Nephron (organoid): ENCODE measurements around the gene TNN.
A peak's percentile ranks its signal among the peaks of the same experiment; 100 is the strongest.

Source experiments
- H3K27ac Mint-ChIP-seq, 3 experiments: 2 replicates each; pipeline ENCODE4 v1.8.0; 2020; ENCODE audit warnings: mixed read lengths in 3 of 3, mild to moderate bottlenecking in 2 of 3, moderate library complexity in 1 of 3
- H3K27me3 Mint-ChIP-seq: 2 replicates; pipeline ENCODE4 v1.8.0; 2021; ENCODE audit warnings: low read depth, mild to moderate bottlenecking, moderate library complexity, mixed read lengths
- H3K36me3 Mint-ChIP-seq: 2 replicates; pipeline ENCODE4 v1.8.0; 2020; ENCODE audit warnings: low read depth, mixed read lengths
- H3K4me1 Mint-ChIP-seq: 2 replicates; pipeline ENCODE4 v1.8.0; 2020; ENCODE audit warnings: mixed read lengths
- H3K4me3 Mint-ChIP-seq, 3 experiments: 2 replicates each; pipeline ENCODE4 v1.8.0; 2020; ENCODE audit warnings: mild to moderate bottlenecking in 3 of 3, mixed read lengths in 3 of 3, moderate library complexity in 2 of 3
- H3K9me3 Mint-ChIP-seq: 2 replicates; pipeline ENCODE4 v1.8.0; 2020; ENCODE audit warnings: mixed read lengths
- CTCF ChIP-seq, 3 experiments: fragments of 200-600 bp; sonication (generic); IDR thresholded peaks; one replicate each; pipeline ENCODE4 v1.5.0; 2021; ENCODE audit warnings: antibody characterized with exemption in 3 of 3; ENCODE audit not compliant: unreplicated experiment in 3 of 3

TNN gene

GRCh38 chr1:175193527-175193910 is 125.9 kb downstream of the TNN start:
- TF ChIP-seq CTCF (IDR thresholded peaks at IDR 0.05; ENCODE audit: unreplicated experiment in 3 of 3), result no peak
- Mint-ChIP-seq H3K27me3 (peaks cover 53% of the 10 kb centered on the region), H3K36me3 (no peaks in the 10 kb centered on the region), H3K27ac (peak overlapping the region in 1 of 3 experiments; percentile 66), H3K4me3 (peak overlapping the region; percentile 88 to 91 (median 90)), H3K9me3 (no peaks in the 10 kb centered on the region), H3K4me1 (peaks cover 13% of the 10 kb centered on the region)

GRCh38 chr1:175195281-175195680 is 127.6 kb downstream of the TNN start:
- Mint-ChIP-seq H3K27ac (no peak overlapping the region), H3K36me3 (no peaks in the 10 kb centered on the region), H3K9me3 (no peaks in the 10 kb centered on the region), H3K27me3 (peaks cover 44% of the 10 kb centered on the region), H3K4me1 (peaks cover 16% of the 10 kb centered on the region), H3K4me3 (no peak overlapping the region)
- no peak for TF ChIP-seq CTCF (IDR thresholded peaks at IDR 0.05; ENCODE audit: unreplicated experiment in 3 of 3)

GRCh38 chr1:175195798-175196197 is 128.2 kb downstream of the TNN start:
- H3K4me3 Mint-ChIP-seq, result no peak overlapping the region
- peaks cover 39% of the 10 kb centered on the region for H3K27me3 Mint-ChIP-seq
- H3K27ac Mint-ChIP-seq, result no peak overlapping the region
- H3K4me1 Mint-ChIP-seq, result peaks cover 22% of the 10 kb centered on the region
- H3K36me3 Mint-ChIP-seq, result no peaks in the 10 kb centered on the region
- no peaks in the 10 kb centered on the region for H3K9me3 Mint-ChIP-seq
- TF ChIP-seq CTCF (IDR thresholded peaks at IDR 0.05; ENCODE audit: unreplicated experiment in 3 of 3), result no peak

- Mint-ChIP-seq H3K9me3 (no peaks in the 10 kb centered on the region), H3K4me1 (peaks cover 22% of the 10 kb centered on the region), H3K27ac (no peak overlapping the region), H3K4me3 (no peak overlapping the region), H3K27me3 (peaks cover 26% of the 10 kb centered on the region), H3K36me3 (no peaks in the 10 kb centered on the region)
- no peak for TF ChIP-seq CTCF (IDR thresholded peaks at IDR 0.05; ENCODE audit: unreplicated experiment in 3 of 3)
Observed at GRCh38 chr1:175197531-175197930, 129.9 kb downstream of the TNN start.
